ENCODE measurements around the gene MS4A18. TPM values are rescaled to one million over a fixed set of nuclear protein-coding genes. Genes with fewer than 3 reads are reported as not detected.
A peak's percentile ranks its signal among the peaks of the same experiment; 100 is the strongest.

Gene MS4A18
- total and polyA plus RNA-seq, 8 donors: not detected

- intact Hi-C loops (cut with DNase I): loop anchor here in 1 of 3 donors (10.0 kb wide), 1 partner anchor 46 kb away; no protein-coding TSS in a partner anchor
- H3K36me3 ChIP-seq: no peaks in the 10 kb centered on the region
- no peak for TF ChIP-seq CTCF (IDR thresholded peaks at IDR 0.05)
- FAIRE-seq: no peak
- 70 to 72% methylated on average over 3 of the region's 3 CpGs for WGBS, 2 donors
- no peak for DNase-seq
- no peak overlapping the region for H3K4me3 ChIP-seq
- no peaks in the 10 kb centered on the region for H3K4me1 ChIP-seq
- ATAC-seq: no peak
- H3K27me3 ChIP-seq: no peaks in the 10 kb centered on the region
- H3K9me3 ChIP-seq: no peaks in the 10 kb centered on the region
- no peak overlapping the region for H3K27ac ChIP-seq
Measured at GRCh38 chr11:60750911-60751310, 26.4 kb downstream of the MS4A18 start.

GRCh38 chr11:60753309-60753708 lies 28.8 kb downstream of the MS4A18 start:
- 66 to 68% methylated on average over 4 of the region's 4 CpGs for WGBS, 2 donors
- TF ChIP-seq CTCF (IDR thresholded peaks at IDR 0.05): no peak
- Histone ChIP-seq H3K27me3 (no peaks in the 10 kb centered on the region), H3K9me3 (no peaks in the 10 kb centered on the region), H3K4me1 (peaks cover 0 to 5% (median 3%) of the 10 kb centered on the region in 3 donors), H3K4me3 (no peak overlapping the region), H3K36me3 (no peaks in the 10 kb centered on the region), H3K27ac (no peak overlapping the region)
- no peak for DNase-seq
- ATAC-seq: no peak
- intact Hi-C loops (cut with DNase I): loop anchor here in 1 of 3 donors (10.0 kb wide), 1 partner anchor 49 kb away; no protein-coding TSS in a partner anchor
- FAIRE-seq: no peak

GRCh38 chr11:60754887-60755286 lies 30.4 kb downstream of the MS4A18 start:
- TF ChIP-seq CTCF (IDR thresholded peaks at IDR 0.05): no peak
- Histone ChIP-seq H3K36me3 (no peaks in the 10 kb centered on the region), H3K9me3 (no peaks in the 10 kb centered on the region), H3K4me3 (no peak overlapping the region), H3K27me3 (no peaks in the 10 kb centered on the region), H3K4me1 (peaks cover 0 to 5% (median 3%) of the 10 kb centered on the region in 3 donors), H3K27ac (no peak overlapping the region)
- 91% methylated on average over 6 of the region's 6 CpGs for WGBS, 2 donors
- no peak for ATAC-seq
- no peak for FAIRE-seq
- DNase-seq: no peak
- intact Hi-C loops (cut with DNase I): loop anchor here in 1 of 3 donors (10.0 kb wide), 1 partner anchor 50 kb away; no protein-coding TSS in a partner anchor

- TF ChIP-seq CTCF (IDR thresholded peaks at IDR 0.05): peak; percentile 23 to 51 (median 34)
- ATAC-seq (peak; percentile 77 to 91 (median 86)), DNase-seq (peak in 2 of 6 donors; percentile 22 to 46), FAIRE-seq (no peak)
- 39 to 43% methylated on average over 14 of the region's 14 CpGs for WGBS, 2 donors
- Histone ChIP-seq H3K36me3 (no peaks in the 10 kb centered on the region), H3K9me3 (no peaks in the 10 kb centered on the region), H3K27ac (no peak within 1 kb of the TSS), H3K4me3 (no peak within 1 kb of the TSS), H3K27me3 (no peaks in the 10 kb centered on the region), H3K4me1 (peaks cover 0 to 5% (median 3%) of the 10 kb centered on the region in 3 donors)
- intact Hi-C loops (cut with DNase I): loop anchor here in 1 of 3 donors (10.0 kb wide), 1 partner anchor 52 kb away; no protein-coding TSS in a partner anchor
Measured at GRCh38 chr11:60756307-60757032, 31.9 kb downstream of the MS4A18 start, which contains the start of gene MS4A15. MS4A15 (plus strand) TSS chr11:60756867; CDS start chr11:60763734, 6,867 bp downstream.
